ENCODE measurements around the gene ESR1.
A peak's percentile ranks its signal among the peaks of the same experiment; 100 is the strongest.

Gene ESR1

GRCh38 chr6:151807513-151808370, at the start of gene ESR1:
Gene ESR1, plus strand, starts transcription at chr6:151807682. Its CDS starts 231 bp downstream, at chr6:151807913.
- DNase-seq (ENCODE audit: low read depth, low spot score), result no peak

GRCh38 chr6:151760486-151760885, 47.0 kb upstream of the ESR1 start:
- no peak for DNase-seq (ENCODE audit: low read depth, low spot score)

GRCh38 chr6:151761851-151762250, 45.6 kb upstream of the ESR1 start:
- no peak for DNase-seq (ENCODE audit: low read depth, low spot score)

- DNase-seq (ENCODE audit: low read depth, low spot score), result no peak
Measured at GRCh38 chr6:151762817-151763216, 44.7 kb upstream of the ESR1 start.

- DNase-seq (ENCODE audit: low read depth, low spot score), result no peak
Measured at GRCh38 chr6:151763303-151763702, 44.2 kb upstream of the ESR1 start.

- DNase-seq (ENCODE audit: low read depth, low spot score), result peak; percentile 53
Measured at GRCh38 chr6:151763938-151764680, 43.4 kb upstream of the ESR1 start.

- DNase-seq (ENCODE audit: low read depth, low spot score), result peak; percentile 82
Measured at GRCh38 chr6:151765444-151765886, 42.0 kb upstream of the ESR1 start.

GRCh38 chr6:151772446-151772845, 35.0 kb upstream of the ESR1 start:
- DNase-seq (ENCODE audit: low read depth, low spot score), result no peak

- no peak for DNase-seq (ENCODE audit: low read depth, low spot score)
Measured at GRCh38 chr6:151773382-151773781, 34.1 kb upstream of the ESR1 start.

GRCh38 chr6:151782560-151782959, 24.9 kb upstream of the ESR1 start:
- no peak for DNase-seq (ENCODE audit: low read depth, low spot score)

GRCh38 chr6:151783692-151784091, 23.8 kb upstream of the ESR1 start:
- no peak for DNase-seq (ENCODE audit: low read depth, low spot score)

- DNase-seq (ENCODE audit: low read depth, low spot score), result no peak
Measured at GRCh38 chr6:151784441-151785214, 22.9 kb upstream of the ESR1 start.

- DNase-seq (ENCODE audit: low read depth, low spot score), result no peak
Measured at GRCh38 chr6:151796842-151797530, 10.5 kb upstream of the ESR1 start.

GRCh38 chr6:151803743-151804142, 3.7 kb upstream of the ESR1 start:
- DNase-seq (ENCODE audit: low read depth, low spot score), result no peak

- DNase-seq (ENCODE audit: low read depth, low spot score), result no peak
Measured at GRCh38 chr6:151804585-151805285, 2.7 kb upstream of the ESR1 start.

- no peak for DNase-seq (ENCODE audit: low read depth, low spot score)
Measured at GRCh38 chr6:151805286-151805840, 2.1 kb upstream of the ESR1 start.

GRCh38 chr6:151806757-151807512, 547 bp upstream of the ESR1 start:
- DNase-seq (ENCODE audit: low read depth, low spot score), result no peak

- no peak for DNase-seq (ENCODE audit: low read depth, low spot score)
Measured at GRCh38 chr6:151808371-151809241, 1.1 kb downstream of the ESR1 start.

GRCh38 chr6:151811081-151811480, 3.6 kb downstream of the ESR1 start:
- no peak for DNase-seq (ENCODE audit: low read depth, low spot score)
